Right cardiac atrium (tissue), 5 donors: ENCODE data around the gene CFAP43. TPM values are rescaled to one million over a fixed set of nuclear protein-coding genes. Genes with fewer than 3 reads are reported as not detected.
A peak's percentile ranks its signal among the peaks of the same experiment; 100 is the strongest.
"Not testable (repeated sequence)": the region's sequence is repeated elsewhere in the genome, so short reads cannot be mapped to it uniquely, and the experiment has no call there.

Experiments
- ATAC-seq, 2 donors: fragments of 200-7000 bp; cut with Tn5 transposase; one replicate each; pipeline versions ENCODE4 v1.8.0 to v1.9.1; 2020; ENCODE audit warnings: moderate library complexity in 2 of 2, mild to moderate bottlenecking in 1 of 2
- DNase-seq, 3 donors: peaks; one replicate each; pipeline ENCODE4 v3.0.0-alpha.2; 2020
- H3K27ac ChIP-seq: one replicate; pipeline ENCODE4 v1.5.1; 2013; ENCODE audit warnings: mild to moderate bottlenecking, low read length, control low read depth, moderate library complexity
- H3K27me3 ChIP-seq: one replicate; pipeline ENCODE4 v1.6.1; 2013; ENCODE audit not compliant: control insufficient read depth, insufficient read depth
- H3K4me1 ChIP-seq: one replicate; pipeline ENCODE4 v1.6.1; 2013; ENCODE audit warnings: low read length; ENCODE audit not compliant: control insufficient read depth, insufficient read depth
- H3K4me3 ChIP-seq: one replicate; pipeline ENCODE4 v1.5.1; 2013; ENCODE audit warnings: low read length, control low read depth
- H3K9me3 ChIP-seq: one replicate; pipeline ENCODE4 v1.6.1; 2013; ENCODE audit warnings: low read length; ENCODE audit not compliant: control insufficient read depth
- WGBS: extraction: QIAGEN DNeasy Blood & Tissue Kit; methylation state at CpG from one replicate; pipeline ENCODE4 v1.1.7; 2013; 5-methylcytosine and 5-hydroxymethylcytosine counted together
- intact Hi-C, 4 donors: fragments of 100-400 bp; cut with DNase I; formaldehyde crosslinking; loops; one replicate each; pipeline versions ENCODE4 v1.11.0 to v1.14.0; 2022 to 2023
- polyA plus RNA-seq: library from polyadenylated mRNA; stranded (reverse); fragments of 200-250 nt; gene quantifications from one replicate; pipeline ENCODE4 v1.2.3, GENCODE V29; 2013
- total RNA-seq, 4 donors: library from RNA; stranded (reverse); fragmentation: NEBNext Ultra II Directional; extraction: Animal tissue kit (Norgen Biotek cat#: 25700); gene quantifications; one replicate each; pipeline ENCODE4 v1.2.1, GENCODE V29; 2021
- donor health status: healthy with polysubstance abuse.
- donor health status: DM: no; HTN: yes; CAD: no.
- donor health status: DM: no; HTN: no; CAD: no.
- donor health status: DM: no; HTN: yes; CAD: no; lungs with severe emphysema.
- donor health status: DM: yes; HTN: yes; CAD: no.

Gene CFAP43
- total and polyA plus RNA-seq, 5 donors, result 0.09 to 0.35 (median 0.18) TPM

GRCh38 chr10:104254493-104255310 lies 22.5 kb upstream of the CFAP43 start, which contains the start of gene GSTO1:
Gene GSTO1 (plus strand): TSS chr10:104254892. CDS start chr10:104254929, 37 bp downstream.
- peak; percentile 93 to 94 for ATAC-seq
- under 1% methylated on average over 69 of the region's 69 CpGs for WGBS
- intact Hi-C loops, result no loop called here
- Histone ChIP-seq H3K27ac (peak within 1 kb of the TSS; percentile 99), H3K4me1 (peaks cover 2% of the 10 kb centered on the region), H3K27me3 (no peaks in the 10 kb centered on the region), H3K9me3 (no peaks in the 10 kb centered on the region), H3K4me3 (peak within 1 kb of the TSS; percentile 90)
- DNase-seq, result peak; percentile 89 to 94 (median 94)

- ATAC-seq, result no peak
- Histone ChIP-seq H3K9me3 (no peaks in the 10 kb centered on the region), H3K27me3 (no peaks in the 10 kb centered on the region), H3K4me1 (peaks cover 2% of the 10 kb centered on the region), H3K27ac (peak overlapping the region; percentile 99), H3K4me3 (peak overlapping the region; percentile 90)
- no peak for DNase-seq
- 71% methylated on average over 10 of the region's 10 CpGs for WGBS
- intact Hi-C loops, result no loop called here
Observed at GRCh38 chr10:104253606-104254410, 21.6 kb upstream of the CFAP43 start.

GRCh38 chr10:104253106-104253505 lies 20.9 kb upstream of the CFAP43 start:
- no peaks in the 10 kb centered on the region for H3K27me3 ChIP-seq
- H3K4me3 ChIP-seq, result no peak overlapping the region
- H3K4me1 ChIP-seq, result peaks cover 2% of the 10 kb centered on the region
- intact Hi-C loops, result no loop called here
- DNase-seq (no peak), ATAC-seq (no peak)
- no peak overlapping the region for H3K27ac ChIP-seq
- WGBS, result 83% methylated on average over 2 of the region's 2 CpGs
- no peaks in the 10 kb centered on the region for H3K9me3 ChIP-seq

GRCh38 chr10:104252368-104252767 lies 20.2 kb upstream of the CFAP43 start:
- intact Hi-C loops, result no loop called here
- Histone ChIP-seq H3K27ac (no peak overlapping the region), H3K4me1 (no peaks in the 10 kb centered on the region), H3K4me3 (no peak overlapping the region), H3K27me3 (no peaks in the 10 kb centered on the region), H3K9me3 (no peaks in the 10 kb centered on the region)
- DNase-seq, result no peak
- ATAC-seq, result no peak

GRCh38 chr10:104251443-104251842 lies 19.3 kb upstream of the CFAP43 start:
- DNase-seq, result no peak
- no peak for ATAC-seq
- Histone ChIP-seq H3K27me3 (no peaks in the 10 kb centered on the region), H3K4me3 (no peak overlapping the region), H3K27ac (no peak overlapping the region), H3K9me3 (no peaks in the 10 kb centered on the region), H3K4me1 (no peaks in the 10 kb centered on the region)
- intact Hi-C loops, result no loop called here
- 94% methylated on average over 6 of the region's 6 CpGs for WGBS

GRCh38 chr10:104250371-104250770 lies 18.2 kb upstream of the CFAP43 start:
- H3K27ac ChIP-seq, result no peak overlapping the region
- H3K4me3 ChIP-seq, result no peak overlapping the region
- no peaks in the 10 kb centered on the region for H3K9me3 ChIP-seq
- 60% methylated on average over 1 of the region's 1 CpG for WGBS
- intact Hi-C loops, result no loop called here
- H3K4me1 ChIP-seq, result no peaks in the 10 kb centered on the region
- H3K27me3 ChIP-seq, result no peaks in the 10 kb centered on the region
- ATAC-seq, result no peak
- DNase-seq, result no peak

- DNase-seq, ATAC-seq, H3K9me3 ChIP-seq, H3K4me3 ChIP-seq, H3K27ac ChIP-seq, H3K4me1 ChIP-seq, intact Hi-C loops, H3K27me3 ChIP-seq: not testable (repeated sequence)
- WGBS, result 88% methylated on average over 11 of the region's 11 CpGs
Observed at GRCh38 chr10:104248931-104249330, 16.8 kb upstream of the CFAP43 start.

- no peak for ATAC-seq
- no peaks in the 10 kb centered on the region for H3K9me3 ChIP-seq
- intact Hi-C loops, result no loop called here
- 75% methylated on average over 3 of the region's 3 CpGs for WGBS
- no peaks in the 10 kb centered on the region for H3K4me1 ChIP-seq
- no peak overlapping the region for H3K4me3 ChIP-seq
- H3K27ac ChIP-seq, result no peak overlapping the region
- H3K27me3 ChIP-seq, result no peaks in the 10 kb centered on the region
- no peak for DNase-seq
Observed at GRCh38 chr10:104247513-104248146, 15.5 kb upstream of the CFAP43 start.

- DNase-seq (no peak), ATAC-seq (peak; percentile 57 to 93)
- no peak overlapping the region for H3K4me3 ChIP-seq
- no peaks in the 10 kb centered on the region for H3K27me3 ChIP-seq
- no peaks in the 10 kb centered on the region for H3K9me3 ChIP-seq
- no peaks in the 10 kb centered on the region for H3K4me1 ChIP-seq
- H3K27ac ChIP-seq, result no peak overlapping the region
- WGBS, result 38% methylated on average over 2 of the region's 2 CpGs
- intact Hi-C loops, result no loop called here
Observed at GRCh38 chr10:104246976-104247375, 14.8 kb upstream of the CFAP43 start.

- no peaks in the 10 kb centered on the region for H3K27me3 ChIP-seq
- no peak overlapping the region for H3K27ac ChIP-seq
- DNase-seq (peak in 1 of 3 donors; percentile 54), ATAC-seq (no peak)
- WGBS, result 95% methylated on average over 34 of the region's 34 CpGs
- intact Hi-C loops, result no loop called here
- no peak overlapping the region for H3K4me3 ChIP-seq
- no peaks in the 10 kb centered on the region for H3K4me1 ChIP-seq
- H3K9me3 ChIP-seq, result no peaks in the 10 kb centered on the region
Observed at GRCh38 chr10:104245066-104245632, 13.0 kb upstream of the CFAP43 start.
